GM23338 (cell line): Measurements from ENCODE around the gene ARL8B. TPM values are rescaled to one million over a fixed set of nuclear protein-coding genes. Genes with fewer than 3 reads are reported as not detected.
"Not testable (repeated sequence)": the region's sequence is repeated elsewhere in the genome, so short reads cannot be mapped to it uniquely, and the experiment has no call there.

Experiments used
- ATAC-seq: fragments of 200-7000 bp; cut with Tn5 transposase; 3 replicates; pipeline ENCODE4 v1.9.1; 2020
- DNase-seq: peaks from one replicate; pipeline ENCODE4 v3.0.0-alpha.2; 2015; ENCODE audit warnings: low spot score
- H2AFZ ChIP-seq: fragments of 200-600 bp; sonication (generic); 2 replicates; pipeline ENCODE4 v1.8.0; 2016; ENCODE audit warnings: antibody characterized with exemption, mild to moderate bottlenecking, moderate library complexity
- H3F3A ChIP-seq: fragments of 200-600 bp; sonication (generic); replicated peaks from 2 replicates; pipeline ENCODE4 v1.8.0; 2017; ENCODE audit warnings: antibody characterized with exemption, mixed run types, low read depth
- H3K27ac ChIP-seq: fragments of 200-600 bp; sonication (generic); 2 replicates; pipeline ENCODE4 v1.6.1; 2016; ENCODE audit warnings: low read depth
- H3K27me3 ChIP-seq: fragments of 200-600 bp; sonication (generic); 2 replicates; pipeline ENCODE4 v1.8.0; 2016; ENCODE audit warnings: mild to moderate bottlenecking, mixed run types, moderate library complexity; ENCODE audit not compliant: insufficient read depth
- H3K36me3 ChIP-seq: fragments of 200-600 bp; sonication (generic); 2 replicates; pipeline ENCODE4 v1.8.0; 2016; ENCODE audit warnings: mild to moderate bottlenecking; ENCODE audit not compliant: insufficient read depth
- H3K4me1 ChIP-seq: fragments of 200-600 bp; sonication (generic); 2 replicates; pipeline ENCODE4 v1.8.0; 2016; ENCODE audit warnings: mild to moderate bottlenecking, moderate library complexity; ENCODE audit not compliant: insufficient read depth
- H3K4me2 ChIP-seq: fragments of 200-600 bp; sonication (generic); 2 replicates; pipeline ENCODE4 v1.7.1; 2017; ENCODE audit warnings: mixed run types
- H3K4me3 ChIP-seq: fragments of 200-600 bp; sonication (generic); 2 replicates; pipeline ENCODE4 v1.6.1; 2016; ENCODE audit warnings: mixed run types
- H3K79me2 ChIP-seq: fragments of 200-600 bp; sonication (generic); replicated peaks from 2 replicates; pipeline ENCODE4 v1.8.0; 2017; ENCODE audit warnings: mild to moderate bottlenecking; ENCODE audit not compliant: insufficient read depth
- H3K9me2 ChIP-seq: fragments of 200-600 bp; sonication (generic); 2 replicates; pipeline ENCODE4 v1.8.0; 2017; ENCODE audit not compliant: insufficient read depth
- H4K20me1 ChIP-seq: fragments of 200-600 bp; sonication (generic); replicated peaks from 2 replicates; pipeline ENCODE4 v1.8.0; 2017; ENCODE audit warnings: mild to moderate bottlenecking; ENCODE audit not compliant: insufficient read depth
- H3K27ac Mint-ChIP-seq: 2 replicates; pipeline ENCODE4 v1.8.0; 2020; ENCODE audit warnings: inconsistent platforms, mild to moderate bottlenecking, moderate library complexity, mixed read lengths
- H3K27me3 Mint-ChIP-seq: 3 replicates; pipeline ENCODE4 v1.8.0; 2022; ENCODE audit warnings: low read depth, mild to moderate bottlenecking, moderate library complexity, mixed read lengths, inconsistent platforms; ENCODE audit not compliant: insufficient read depth, poor library complexity
- H3K36me3 Mint-ChIP-seq: 3 replicates; pipeline ENCODE4 v1.8.0; 2021; ENCODE audit warnings: low read depth, mild to moderate bottlenecking, inconsistent platforms, moderate library complexity, mixed read lengths
- H3K4me1 Mint-ChIP-seq: 3 replicates; pipeline ENCODE4 v1.8.0; 2020; ENCODE audit warnings: mild to moderate bottlenecking, inconsistent platforms, mixed read lengths
- H3K4me3 Mint-ChIP-seq: 3 replicates; pipeline ENCODE4 v1.8.0; 2021; ENCODE audit warnings: moderate library complexity, mild to moderate bottlenecking, inconsistent platforms, mixed read lengths
- H3K9me3 Mint-ChIP-seq: 3 replicates; pipeline ENCODE4 v1.8.0; 2020; ENCODE audit warnings: moderate library complexity, mild to moderate bottlenecking, inconsistent platforms, mixed read lengths
- EZH2phosphoT487 ChIP-seq: fragments of 200-600 bp; sonication (generic); IDR thresholded peaks from one replicate; pipeline ENCODE4 v1.8.1; 2018; ENCODE audit warnings: antibody characterized with exemption; ENCODE audit not compliant: unreplicated experiment
- polyA plus RNA-seq: library from polyadenylated mRNA; unstranded; fragments of >200 nt; fragmentation: Nextera tagmentation; extraction: Ambion mirVana; gene quantifications from 2 replicates; pipeline ENCODE4 v1.2.1, GENCODE V29; 2016
- total RNA-seq: library from RNA; depleted of rRNA; stranded (reverse); fragments of >200 nt; shearing (Covaris generic); gene quantifications from 2 replicates; pipeline ENCODE4 v1.2.3, GENCODE V29; 2014
- TF ChIP-seq, protein P1 (sequence below): IDR thresholded peaks from one replicate; pipeline ENCODE4 v1.6.1; 2018; ENCODE audit warnings: antibody characterized with exemption; ENCODE audit not compliant: unreplicated experiment
- TF ChIP-seq, protein P2 (sequence below), 2 experiments: fragments of 200-600 bp in 1 of 2; sonication (generic) in 1 of 2; conservative IDR thresholded peaks; 2 replicates each; pipeline versions ENCODE4 v1.5.1 to v1.6.1; 2016 to 2017; ENCODE audit warnings: antibody characterized with exemption in 2 of 2, low read depth in 2 of 2, mild to moderate bottlenecking in 2 of 2, moderate library complexity in 1 of 2

The ARL8B gene
- total and polyA plus RNA-seq, 2 experiments from 2014 or later, result 25.5 to 40.8 TPM

GRCh38 chr3:5172018-5172417, 49.9 kb downstream of the ARL8B start:
- Histone ChIP-seq H3F3A (no peaks in the 10 kb centered on the region), H3K36me3 (peaks cover 4% of the 10 kb centered on the region; the same call in 1 of the 2 replicates), H3K9me2 (no peaks in the 10 kb centered on the region), H3K4me2 (no peak overlapping the region), H3K4me3 (no peak overlapping the region), H3K27ac (no peak overlapping the region), H3K4me1 (no peaks in the 10 kb centered on the region), H3K79me2 (peaks cover 29% of the 10 kb centered on the region), H4K20me1 (0 out of 2 replicates have a peak, but pooled peaks cover 5% of the 10 kb centered on the region), H3K27me3 (no peaks in the 10 kb centered on the region), H2AFZ (no peak overlapping the region)
- H3K4me1 Mint-ChIP-seq, result peaks cover under 1% of the 10 kb centered on the region; the same call in 1 of the 3 replicates
- H3K27me3 Mint-ChIP-seq, result peaks cover 1% of the 10 kb centered on the region
- no peak for ATAC-seq
- H3K9me3 Mint-ChIP-seq, result no peaks in the 10 kb centered on the region
- H3K36me3 Mint-ChIP-seq, result peaks cover 16% of the 10 kb centered on the region; the same call in 2 of the 3 replicates
- H3K4me3 Mint-ChIP-seq, result no peak overlapping the region
- no peak overlapping the region for H3K27ac Mint-ChIP-seq
- DNase-seq, result no peak
- no peak for TF ChIP-seq EZH2phosphoT487
- TF ChIP-seq, protein P1, sequence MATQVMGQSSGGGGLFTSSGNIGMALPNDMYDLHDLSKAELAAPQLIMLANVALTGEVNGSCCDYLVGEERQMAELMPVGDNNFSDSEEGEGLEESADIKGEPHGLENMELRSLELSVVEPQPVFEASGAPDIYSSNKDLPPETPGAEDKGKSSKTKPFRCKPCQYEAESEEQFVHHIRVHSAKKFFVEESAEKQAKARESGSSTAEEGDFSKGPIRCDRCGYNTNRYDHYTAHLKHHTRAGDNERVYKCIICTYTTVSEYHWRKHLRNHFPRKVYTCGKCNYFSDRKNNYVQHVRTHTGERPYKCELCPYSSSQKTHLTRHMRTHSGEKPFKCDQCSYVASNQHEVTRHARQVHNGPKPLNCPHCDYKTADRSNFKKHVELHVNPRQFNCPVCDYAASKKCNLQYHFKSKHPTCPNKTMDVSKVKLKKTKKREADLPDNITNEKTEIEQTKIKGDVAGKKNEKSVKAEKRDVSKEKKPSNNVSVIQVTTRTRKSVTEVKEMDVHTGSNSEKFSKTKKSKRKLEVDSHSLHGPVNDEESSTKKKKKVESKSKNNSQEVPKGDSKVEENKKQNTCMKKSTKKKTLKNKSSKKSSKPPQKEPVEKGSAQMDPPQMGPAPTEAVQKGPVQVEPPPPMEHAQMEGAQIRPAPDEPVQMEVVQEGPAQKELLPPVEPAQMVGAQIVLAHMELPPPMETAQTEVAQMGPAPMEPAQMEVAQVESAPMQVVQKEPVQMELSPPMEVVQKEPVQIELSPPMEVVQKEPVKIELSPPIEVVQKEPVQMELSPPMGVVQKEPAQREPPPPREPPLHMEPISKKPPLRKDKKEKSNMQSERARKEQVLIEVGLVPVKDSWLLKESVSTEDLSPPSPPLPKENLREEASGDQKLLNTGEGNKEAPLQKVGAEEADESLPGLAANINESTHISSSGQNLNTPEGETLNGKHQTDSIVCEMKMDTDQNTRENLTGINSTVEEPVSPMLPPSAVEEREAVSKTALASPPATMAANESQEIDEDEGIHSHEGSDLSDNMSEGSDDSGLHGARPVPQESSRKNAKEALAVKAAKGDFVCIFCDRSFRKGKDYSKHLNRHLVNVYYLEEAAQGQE, result no peak
- TF ChIP-seq, protein P2, sequence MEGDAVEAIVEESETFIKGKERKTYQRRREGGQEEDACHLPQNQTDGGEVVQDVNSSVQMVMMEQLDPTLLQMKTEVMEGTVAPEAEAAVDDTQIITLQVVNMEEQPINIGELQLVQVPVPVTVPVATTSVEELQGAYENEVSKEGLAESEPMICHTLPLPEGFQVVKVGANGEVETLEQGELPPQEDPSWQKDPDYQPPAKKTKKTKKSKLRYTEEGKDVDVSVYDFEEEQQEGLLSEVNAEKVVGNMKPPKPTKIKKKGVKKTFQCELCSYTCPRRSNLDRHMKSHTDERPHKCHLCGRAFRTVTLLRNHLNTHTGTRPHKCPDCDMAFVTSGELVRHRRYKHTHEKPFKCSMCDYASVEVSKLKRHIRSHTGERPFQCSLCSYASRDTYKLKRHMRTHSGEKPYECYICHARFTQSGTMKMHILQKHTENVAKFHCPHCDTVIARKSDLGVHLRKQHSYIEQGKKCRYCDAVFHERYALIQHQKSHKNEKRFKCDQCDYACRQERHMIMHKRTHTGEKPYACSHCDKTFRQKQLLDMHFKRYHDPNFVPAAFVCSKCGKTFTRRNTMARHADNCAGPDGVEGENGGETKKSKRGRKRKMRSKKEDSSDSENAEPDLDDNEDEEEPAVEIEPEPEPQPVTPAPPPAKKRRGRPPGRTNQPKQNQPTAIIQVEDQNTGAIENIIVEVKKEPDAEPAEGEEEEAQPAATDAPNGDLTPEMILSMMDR (conservative IDR thresholded peaks at IDR 0.05; ENCODE audit: low read depth in 2 of 2), result no peak

DNA sequence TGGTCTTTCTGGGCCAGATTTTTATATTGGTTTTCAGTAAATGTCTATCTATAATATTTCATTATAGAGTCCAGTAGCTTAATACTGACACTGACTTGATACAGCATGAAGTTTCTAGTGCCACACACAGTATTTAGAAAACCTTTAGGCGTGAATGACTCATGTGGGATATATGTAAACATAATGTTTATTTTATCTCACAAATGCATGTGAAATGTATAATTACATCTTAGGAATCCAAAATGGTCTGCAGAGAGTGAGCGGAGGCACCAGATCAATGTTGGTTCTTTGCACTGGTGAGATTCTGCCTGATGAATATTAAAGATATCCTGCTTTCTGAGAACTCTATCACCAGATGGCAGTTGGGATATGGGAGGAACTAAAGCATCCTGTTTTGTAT, 56.9 kb downstream of the ARL8B start:
- not testable (repeated sequence) for H3K27ac Mint-ChIP-seq, DNase-seq, H4K20me1 ChIP-seq, H3K4me1 Mint-ChIP-seq, H3K4me2 ChIP-seq, H3K4me1 ChIP-seq, H3K27me3 Mint-ChIP-seq, H3K27me3 ChIP-seq, H3K79me2 ChIP-seq, H2AFZ ChIP-seq, ATAC-seq, H3K27ac ChIP-seq, H3K4me3 Mint-ChIP-seq, H3K9me2 ChIP-seq, H3K36me3 ChIP-seq, H3K4me3 ChIP-seq, H3F3A ChIP-seq, H3K9me3 Mint-ChIP-seq
- peaks cover 22% of the 10 kb centered on the region for H3K36me3 Mint-ChIP-seq
